PFSK-1 (cell line): ENCODE data around the gene TMEM178A.

ENCODE experiments used
- FOXP2 ChIP-seq: optimal IDR thresholded peaks from 2 replicates; pipeline ENCODE3; 2011; ENCODE audit warnings: borderline replicate concordance, control low read depth, inconsistent platforms; ENCODE audit not compliant: insufficient read depth; ENCODE audit errors: extremely low read length, extremely low read depth
- POLR2AphosphoS5 ChIP-seq: IDR thresholded peaks from 2 replicates; pipeline ENCODE4 v1.6.1; 2012; ENCODE audit warnings: low read depth, mild to moderate bottlenecking, control low read depth, low read length, moderate library complexity
- TAF1 ChIP-seq: IDR thresholded peaks from 2 replicates; pipeline ENCODE4 v1.6.1; 2012; ENCODE audit warnings: low read length, control low read depth, borderline replicate concordance; ENCODE audit not compliant: insufficient read depth
- TF ChIP-seq, protein P1 (sequence below), 2 experiments: IDR thresholded peaks; 2 replicates each; pipeline versions ENCODE4 v1.6.1 to v1.8.0; 2011 to 2012; ENCODE audit warnings: low read depth in 2 of 2, low read length in 2 of 2, control low read depth in 1 of 2, inconsistent platforms in 1 of 2, mild to moderate bottlenecking in 1 of 2, moderate library complexity in 1 of 2; ENCODE audit not compliant: insufficient read depth in 1 of 2

DNA sequence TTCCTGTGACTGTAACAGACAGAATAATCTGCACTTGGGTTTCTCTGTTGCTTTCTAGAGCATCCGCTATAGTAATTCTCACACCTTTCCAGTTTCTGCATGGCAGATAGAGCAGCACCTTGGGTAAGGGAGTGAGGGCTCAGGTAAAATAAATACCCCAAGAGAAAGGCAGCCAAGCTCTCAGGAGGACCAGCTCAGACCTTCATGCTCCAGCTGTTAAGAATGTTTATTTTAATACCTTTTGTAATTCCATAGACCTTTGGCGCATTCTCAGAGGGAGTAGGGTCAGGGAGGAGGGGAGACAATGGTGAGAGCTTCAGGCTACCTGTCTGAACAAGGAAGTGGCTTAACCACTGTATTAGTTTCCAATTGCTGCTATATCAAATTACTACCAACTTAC is 16.2 kb upstream of the TMEM178A start:
- TF ChIP-seq, protein P1, sequence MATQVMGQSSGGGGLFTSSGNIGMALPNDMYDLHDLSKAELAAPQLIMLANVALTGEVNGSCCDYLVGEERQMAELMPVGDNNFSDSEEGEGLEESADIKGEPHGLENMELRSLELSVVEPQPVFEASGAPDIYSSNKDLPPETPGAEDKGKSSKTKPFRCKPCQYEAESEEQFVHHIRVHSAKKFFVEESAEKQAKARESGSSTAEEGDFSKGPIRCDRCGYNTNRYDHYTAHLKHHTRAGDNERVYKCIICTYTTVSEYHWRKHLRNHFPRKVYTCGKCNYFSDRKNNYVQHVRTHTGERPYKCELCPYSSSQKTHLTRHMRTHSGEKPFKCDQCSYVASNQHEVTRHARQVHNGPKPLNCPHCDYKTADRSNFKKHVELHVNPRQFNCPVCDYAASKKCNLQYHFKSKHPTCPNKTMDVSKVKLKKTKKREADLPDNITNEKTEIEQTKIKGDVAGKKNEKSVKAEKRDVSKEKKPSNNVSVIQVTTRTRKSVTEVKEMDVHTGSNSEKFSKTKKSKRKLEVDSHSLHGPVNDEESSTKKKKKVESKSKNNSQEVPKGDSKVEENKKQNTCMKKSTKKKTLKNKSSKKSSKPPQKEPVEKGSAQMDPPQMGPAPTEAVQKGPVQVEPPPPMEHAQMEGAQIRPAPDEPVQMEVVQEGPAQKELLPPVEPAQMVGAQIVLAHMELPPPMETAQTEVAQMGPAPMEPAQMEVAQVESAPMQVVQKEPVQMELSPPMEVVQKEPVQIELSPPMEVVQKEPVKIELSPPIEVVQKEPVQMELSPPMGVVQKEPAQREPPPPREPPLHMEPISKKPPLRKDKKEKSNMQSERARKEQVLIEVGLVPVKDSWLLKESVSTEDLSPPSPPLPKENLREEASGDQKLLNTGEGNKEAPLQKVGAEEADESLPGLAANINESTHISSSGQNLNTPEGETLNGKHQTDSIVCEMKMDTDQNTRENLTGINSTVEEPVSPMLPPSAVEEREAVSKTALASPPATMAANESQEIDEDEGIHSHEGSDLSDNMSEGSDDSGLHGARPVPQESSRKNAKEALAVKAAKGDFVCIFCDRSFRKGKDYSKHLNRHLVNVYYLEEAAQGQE (IDR thresholded peaks at IDR 0.05; ENCODE audit: insufficient read depth in 1 of 2, low read depth in 2 of 2, low read length in 2 of 2): no peak
- no peak for TF ChIP-seq POLR2AphosphoS5
- TF ChIP-seq TAF1: no peak
- TF ChIP-seq FOXP2: no peak
